Measurements from ENCODE around the gene RNLS. TPM values are rescaled to one million over a fixed set of nuclear protein-coding genes. Genes with fewer than 3 reads are reported as not detected.

The RNLS gene
- total and polyA plus RNA-seq, 2 of the 4 experiments (the other 2 are of a cell fraction): 4.5 to 7.0 TPM

GRCh38 chr10:88256886-88257285 is 326.2 kb downstream of the RNLS start:
- H2AK9ac ChIP-seq (replicated peaks; ENCODE audit: low read depth, low read length, poor library complexity): no peak overlapping the region
- no peak overlapping the region for H3K56ac ChIP-seq (ENCODE audit: extremely low read depth, insufficient read depth, low read length)
- no peaks in the 10 kb centered on the region for H3K79me1 ChIP-seq (ENCODE audit: low read depth in 1 of 2, low read length in 2 of 2)
- no peak overlapping the region for H3K14ac ChIP-seq (replicated peaks; ENCODE audit: low read depth, low read length)
- no peak overlapping the region for H2AK5ac ChIP-seq (ENCODE audit: low read depth, low read length)
- no peak overlapping the region for H4K5ac ChIP-seq (ENCODE audit: low read depth, low read length)
- ChIA-PET POLR2A (ENCODE audit: unreplicated experiment) (no interaction called here), CTCF (interaction anchor here (0.6 to 0.7 kb wide), 2 partner anchors 107 to 437 kb away, joined by 3 to 4 read pairs; no protein-coding TSS in a partner anchor)
- no peak overlapping the region for H3K18ac ChIP-seq (ENCODE audit: low read depth, low read length)
- no peak overlapping the region for H4K8ac ChIP-seq (ENCODE audit: low read depth in 2 of 2, low read length in 2 of 2)
- H3K4me3 ChIP-seq (ENCODE audit: insufficient read depth, low read depth, low read length): no peak overlapping the region
- H3K4me1 ChIP-seq (ENCODE audit: control insufficient read depth, insufficient read depth, low read length): peaks cover 2% of the 10 kb centered on the region
- no peaks in the 10 kb centered on the region for H3K9me3 ChIP-seq (ENCODE audit: control insufficient read depth, insufficient read depth, low read length)
- H3K36me3 ChIP-seq (ENCODE audit: control insufficient read depth, insufficient read depth, low read length): no peaks in the 10 kb centered on the region
- DNase-seq (no peak), ATAC-seq (ENCODE audit: low read depth) (no peak)
- no peak overlapping the region for H2BK20ac ChIP-seq (ENCODE audit: low read depth, low read length)
- H3K9me1 ChIP-seq (ENCODE audit: insufficient read depth, low read length): peaks cover 5% of the 10 kb centered on the region
- no peak overlapping the region for H2BK120ac ChIP-seq (ENCODE audit: low read depth, low read length)
- H2AFZ ChIP-seq (replicated peaks; ENCODE audit: low read length, poor library complexity): no peak overlapping the region
- no peaks in the 10 kb centered on the region for H3K27me3 ChIP-seq (ENCODE audit: control insufficient read depth, insufficient read depth, low read length)
- intact Hi-C loops (cut with micrococcal nuclease) (no loop called here), dilution Hi-C loops (cut with HindIII; ENCODE audit: low sequenced_read_pairs, unreplicated experiment) (no loop called here), in situ Hi-C loops (cut with MboI; ENCODE audit: low sequenced_read_pairs) (no loop called here)
- H3K4me2 ChIP-seq (ENCODE audit: low read depth, low read length): no peak overlapping the region
- TF ChIP-seq USF2 (IDR thresholded peaks at IDR 0.05; ENCODE audit: low read depth, low read length): no peak
- TF ChIP-seq MXI1 (IDR thresholded peaks at IDR 0.05; ENCODE audit: borderline replicate concordance, low read depth, low read length): no peak
- TF ChIP-seq CTCF (conservative IDR thresholded peaks at IDR 0.05; ENCODE audit: low read depth, low read length): no peak
- TF ChIP-seq RCOR1 (IDR thresholded peaks at IDR 0.05; ENCODE audit: insufficient replicate concordance, low read length): no peak
- no peak for TF ChIP-seq CEBPB (IDR thresholded peaks at IDR 0.05; ENCODE audit: low read depth, low read length)
- TF ChIP-seq CHD1 (IDR thresholded peaks at IDR 0.05; ENCODE audit: low read depth, low read length): no peak
- no peak for TF ChIP-seq RAD21 (IDR thresholded peaks at IDR 0.05; ENCODE audit: low read length)
- TF ChIP-seq MAZ (IDR thresholded peaks at IDR 0.05; ENCODE audit: borderline replicate concordance, low read depth, low read length): no peak
- TF ChIP-seq ELK1 (IDR thresholded peaks at IDR 0.05; ENCODE audit: borderline replicate concordance, low read depth, low read length): no peak
- no peak for TF ChIP-seq NFE2L2 (IDR thresholded peaks at IDR 0.05; ENCODE audit: low read depth, low read length)
- TF ChIP-seq SMC3 (IDR thresholded peaks at IDR 0.05; ENCODE audit: low read depth, low read length): no peak
- no peak for TF ChIP-seq FOS (IDR thresholded peaks at IDR 0.05; ENCODE audit: low read depth, low read length)
- no peak for TF ChIP-seq BHLHE40 (IDR thresholded peaks at IDR 0.05; ENCODE audit: low read depth, low read length)
- no peak for TF ChIP-seq POLR2A (IDR thresholded peaks at IDR 0.05; ENCODE audit: low read depth, low read length)
- H3K23ac ChIP-seq (ENCODE audit: low read depth, low read length): no peak overlapping the region
- H2BK15ac ChIP-seq (ENCODE audit: low read depth, low read length): no peak overlapping the region
- H4K91ac ChIP-seq (ENCODE audit: insufficient read depth, low read depth, low read length): no peak overlapping the region
- no peaks in the 10 kb centered on the region for H4K20me1 ChIP-seq (ENCODE audit: insufficient read depth, low read length)
- no peak overlapping the region for H3K9ac ChIP-seq (ENCODE audit: low read depth, low read length)
- H3K4ac ChIP-seq (ENCODE audit: low read depth, low read length): no peak overlapping the region
- WGBS, 2 experiments (ENCODE audit: extremely low coverage in 2 of 2, insufficient read length in 1 of 2): 100% methylated on average over 1 of the region's 4 CpGs; no CpG with 5 or more reads in 1 of the 2 experiments
- BruUV-seq (replicated peaks): no TSS peak
- H3K27ac ChIP-seq (ENCODE audit: insufficient read depth, low read length): no peak overlapping the region
- H2BK5ac ChIP-seq (ENCODE audit: low read depth, low read length, poor library complexity, severe bottlenecking): no peak overlapping the region

All from IMR-90 (cell line).